Colonic mucosa (tissue), 4 donors: ENCODE results near the gene KTI12. TPM values are rescaled to one million over a fixed set of nuclear protein-coding genes. Genes with fewer than 3 reads are reported as not detected.
"Not testable (repeated sequence)": the region's sequence is repeated elsewhere in the genome, so short reads cannot be mapped to it uniquely, and the experiment has no call there.

Source experiments
- DNase-seq: peaks from one replicate; pipeline ENCODE4 v3.0.0-alpha.2; 2020
- H3K27ac ChIP-seq: fragments of 200-600 bp; one replicate; pipeline ENCODE4 v1.8.0; 2021
- H3K27me3 ChIP-seq: fragments of 200-600 bp; one replicate; pipeline ENCODE4 v1.8.0; 2021
- H3K36me3 ChIP-seq: fragments of 200-600 bp; one replicate; pipeline ENCODE4 v1.8.0; 2021
- H3K4me1 ChIP-seq: fragments of 200-600 bp; one replicate; pipeline ENCODE4 v1.8.0; 2021; ENCODE audit warnings: mild to moderate bottlenecking
- H3K4me3 ChIP-seq: fragments of 200-600 bp; one replicate; pipeline ENCODE4 v1.8.0; 2021
- H3K9ac ChIP-seq, 2 donors: one replicate each; pipeline ENCODE4 v1.7.0; 2013; ENCODE audit warnings: control low read depth in 2 of 2, low read depth in 2 of 2, low read length in 2 of 2
- H3K9me3 ChIP-seq: fragments of 200-600 bp; one replicate; pipeline ENCODE4 v1.8.0; 2021
- intact Hi-C: fragments of 100-400 bp; cut with DNase I; formaldehyde crosslinking; loops from one replicate; pipeline ENCODE4 v1.14.1; 2022
- total RNA-seq, 2 donors: library from RNA; stranded (reverse); fragmentation: NEBNext Ultra II Directional in 1 of 2; extraction: Animal tissue kit (Norgen Biotek cat#: 25700) in 1 of 2; gene quantifications; one replicate each; pipeline ENCODE4 v1.2.1, GENCODE V29; 2021
- TF ChIP-seq, protein P1 (sequence below): fragments of 200-600 bp; IDR thresholded peaks from one replicate; pipeline ENCODE4 v1.8.0; 2022; ENCODE audit warnings: antibody characterized with exemption, mild to moderate bottlenecking
- donor health status: healthy.
- donor health status: DM: no; HTN: no; CAD: no.
- donor health status: DM: no; HTN: no; CAD: no.

KTI12 gene
- total RNA-seq, 2 donors from 2014 or later: 7.5 to 8.4 TPM

DNA sequence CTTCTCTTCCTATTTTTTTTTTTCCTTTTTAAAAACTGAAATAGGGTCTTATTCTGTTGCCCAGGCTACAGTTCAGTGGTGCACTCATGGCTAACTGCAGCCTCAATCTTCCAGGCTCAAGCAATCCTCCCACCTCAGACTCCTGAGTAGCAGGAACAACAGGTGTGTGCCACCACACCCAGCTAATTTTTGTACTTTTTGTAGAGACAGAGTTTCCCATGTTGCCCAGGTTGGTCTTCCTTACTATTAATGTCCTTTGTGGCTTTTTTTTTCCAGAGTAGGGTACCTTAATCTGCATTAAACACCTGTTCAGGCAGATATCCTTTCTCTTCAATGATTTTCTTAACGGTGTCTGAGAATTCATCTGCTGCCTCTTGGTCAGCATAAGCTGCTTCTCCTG is 4.3 kb upstream of the KTI12 start:
- H3K4me1 ChIP-seq: no peaks in the 10 kb centered on the region
- intact Hi-C loops: no loop called here
- H3K27ac ChIP-seq: no peak overlapping the region
- DNase-seq: no peak
- no peaks in the 10 kb centered on the region for H3K9me3 ChIP-seq
- H3K36me3 ChIP-seq: no peaks in the 10 kb centered on the region
- H3K4me3 ChIP-seq: no peak overlapping the region
- H3K9ac ChIP-seq: no peak overlapping the region
- H3K27me3 ChIP-seq: no peaks in the 10 kb centered on the region
- TF ChIP-seq, protein P1, sequence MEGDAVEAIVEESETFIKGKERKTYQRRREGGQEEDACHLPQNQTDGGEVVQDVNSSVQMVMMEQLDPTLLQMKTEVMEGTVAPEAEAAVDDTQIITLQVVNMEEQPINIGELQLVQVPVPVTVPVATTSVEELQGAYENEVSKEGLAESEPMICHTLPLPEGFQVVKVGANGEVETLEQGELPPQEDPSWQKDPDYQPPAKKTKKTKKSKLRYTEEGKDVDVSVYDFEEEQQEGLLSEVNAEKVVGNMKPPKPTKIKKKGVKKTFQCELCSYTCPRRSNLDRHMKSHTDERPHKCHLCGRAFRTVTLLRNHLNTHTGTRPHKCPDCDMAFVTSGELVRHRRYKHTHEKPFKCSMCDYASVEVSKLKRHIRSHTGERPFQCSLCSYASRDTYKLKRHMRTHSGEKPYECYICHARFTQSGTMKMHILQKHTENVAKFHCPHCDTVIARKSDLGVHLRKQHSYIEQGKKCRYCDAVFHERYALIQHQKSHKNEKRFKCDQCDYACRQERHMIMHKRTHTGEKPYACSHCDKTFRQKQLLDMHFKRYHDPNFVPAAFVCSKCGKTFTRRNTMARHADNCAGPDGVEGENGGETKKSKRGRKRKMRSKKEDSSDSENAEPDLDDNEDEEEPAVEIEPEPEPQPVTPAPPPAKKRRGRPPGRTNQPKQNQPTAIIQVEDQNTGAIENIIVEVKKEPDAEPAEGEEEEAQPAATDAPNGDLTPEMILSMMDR: no peak

DNA sequence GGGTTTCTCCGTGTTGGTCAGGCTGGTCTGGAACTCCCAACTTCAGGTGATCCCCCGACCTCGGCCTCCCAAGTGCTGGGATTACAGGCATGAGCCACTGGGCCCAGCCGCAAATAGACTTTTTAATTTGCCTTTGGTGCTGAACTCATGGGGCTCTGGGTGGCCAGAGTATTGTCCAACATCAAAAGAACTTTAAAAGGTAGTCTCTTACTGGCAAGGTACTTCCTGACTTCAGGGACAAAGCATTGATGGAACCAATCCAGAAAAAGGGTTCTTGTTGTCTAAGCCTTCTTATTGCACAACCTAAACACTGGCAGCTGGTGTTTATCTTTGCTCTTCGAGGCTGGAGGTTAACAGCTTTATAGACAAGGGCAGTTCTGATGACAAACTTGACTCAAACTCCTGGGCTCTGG is 3.8 kb upstream of the KTI12 start:
- Histone ChIP-seq H3K27me3 (no peaks in the 10 kb centered on the region), H3K4me3 (no peak overlapping the region), H3K36me3 (no peaks in the 10 kb centered on the region), H3K27ac (no peak overlapping the region), H3K9me3 (no peaks in the 10 kb centered on the region), H3K4me1 (no peaks in the 10 kb centered on the region), H3K9ac (no peak overlapping the region)
- TF ChIP-seq, protein P1: no peak
- peak; percentile 44 for DNase-seq
- intact Hi-C loops: no loop called here

DNA sequence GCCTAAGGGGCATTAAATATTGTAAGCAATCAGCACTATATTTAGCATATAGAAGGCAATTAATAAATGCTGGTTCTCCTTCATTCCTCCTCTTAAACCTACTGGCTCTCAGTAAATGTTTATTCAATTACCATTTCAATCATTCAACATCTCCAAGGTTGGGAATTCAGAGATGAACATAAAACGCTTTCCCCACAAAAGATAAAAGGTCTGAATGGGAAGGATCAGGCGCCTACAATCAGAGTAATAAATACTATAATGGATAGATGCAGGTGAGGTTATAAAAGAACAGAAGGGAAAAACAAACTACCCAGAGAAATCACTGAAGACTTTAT is 407 bp upstream of the KTI12 start:
- TF ChIP-seq, protein P1: no peak
- intact Hi-C loops: no loop called here
- no peak for DNase-seq
- H3K36me3 ChIP-seq: no peaks in the 10 kb centered on the region
- H3K4me3 ChIP-seq: no peak overlapping the region
- H3K27ac ChIP-seq: peak overlapping the region; percentile 84
- H3K27me3 ChIP-seq: no peaks in the 10 kb centered on the region
- H3K9me3 ChIP-seq: no peaks in the 10 kb centered on the region
- peaks cover 6% of the 10 kb centered on the region for H3K4me1 ChIP-seq
- no peak overlapping the region for H3K9ac ChIP-seq

DNA sequence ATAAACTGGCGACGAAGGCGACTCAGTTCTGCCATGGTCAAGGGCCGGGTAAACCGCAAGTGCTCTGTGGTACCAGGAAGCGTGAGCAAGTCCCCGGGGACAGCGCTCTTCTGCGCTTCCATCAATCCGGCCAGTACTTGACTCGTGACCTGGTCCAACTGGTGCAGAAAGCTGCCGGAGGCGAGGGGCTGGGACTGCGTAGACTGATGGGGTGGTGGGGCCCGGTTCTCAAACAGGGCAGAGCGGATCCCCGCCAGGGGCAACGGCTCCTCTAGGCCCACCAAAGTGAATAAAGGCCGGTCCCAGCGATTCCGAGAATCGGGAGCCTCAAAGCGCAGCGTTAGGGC is 852 bp downstream of the KTI12 start:
- TF ChIP-seq, protein P1: no peak
- intact Hi-C loops: no loop called here
- no peaks in the 10 kb centered on the region for H3K36me3 ChIP-seq

DNA sequence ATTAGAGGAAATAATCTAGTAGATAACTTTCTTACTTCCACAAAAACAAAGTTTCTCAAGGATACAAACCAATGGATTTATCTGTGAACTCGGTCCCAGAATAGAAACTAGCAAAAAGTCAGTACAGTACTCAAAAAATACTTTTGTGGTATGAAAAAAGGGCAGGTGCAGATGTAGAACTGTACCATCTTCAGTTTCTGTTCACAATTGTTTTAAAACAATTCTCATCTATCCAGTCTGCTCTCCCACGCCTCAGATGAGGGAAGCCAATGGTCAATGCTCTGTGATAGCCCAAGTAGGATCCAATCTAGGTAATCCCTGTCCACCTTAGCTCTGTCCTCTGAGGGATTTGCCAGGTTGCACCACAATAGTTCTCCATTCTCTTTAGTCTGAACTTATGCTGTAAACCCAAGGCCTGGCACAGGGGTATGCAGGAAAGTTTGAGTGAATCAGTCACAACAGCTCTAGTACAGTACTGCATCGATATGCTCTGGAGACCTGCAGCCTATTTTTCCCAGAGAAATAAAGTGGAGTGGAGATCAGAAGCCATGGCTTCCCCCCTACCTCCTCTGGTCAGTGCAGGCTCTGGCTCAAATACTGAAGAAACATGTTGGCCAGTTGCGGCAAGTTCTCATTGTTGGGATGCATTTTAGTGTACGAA is 1.4 kb downstream of the KTI12 start:
- peaks cover 6% of the 10 kb centered on the region for H3K4me1 ChIP-seq
- TF ChIP-seq, protein P1: no peak
- H3K27ac ChIP-seq: no peak overlapping the region
- DNase-seq: no peak
- intact Hi-C loops: no loop called here
- H3K36me3 ChIP-seq: no peaks in the 10 kb centered on the region
- H3K4me3 ChIP-seq: peak overlapping the region; percentile 79
- H3K9me3 ChIP-seq: no peaks in the 10 kb centered on the region
- H3K9ac ChIP-seq: peak overlapping the region; percentile 92 to 94
- H3K27me3 ChIP-seq: no peaks in the 10 kb centered on the region

More for the DNA sequence above, 852 bp downstream of the KTI12 start:
- Histone ChIP-seq H3K4me1 (peaks cover 6% of the 10 kb centered on the region), H3K9ac (peak overlapping the region; percentile 92 to 94), H3K27me3 (no peaks in the 10 kb centered on the region), H3K4me3 (peak overlapping the region; percentile 79), H3K27ac (peak overlapping the region; percentile 84), H3K9me3 (no peaks in the 10 kb centered on the region)
- peak; percentile 61 for DNase-seq

DNA sequence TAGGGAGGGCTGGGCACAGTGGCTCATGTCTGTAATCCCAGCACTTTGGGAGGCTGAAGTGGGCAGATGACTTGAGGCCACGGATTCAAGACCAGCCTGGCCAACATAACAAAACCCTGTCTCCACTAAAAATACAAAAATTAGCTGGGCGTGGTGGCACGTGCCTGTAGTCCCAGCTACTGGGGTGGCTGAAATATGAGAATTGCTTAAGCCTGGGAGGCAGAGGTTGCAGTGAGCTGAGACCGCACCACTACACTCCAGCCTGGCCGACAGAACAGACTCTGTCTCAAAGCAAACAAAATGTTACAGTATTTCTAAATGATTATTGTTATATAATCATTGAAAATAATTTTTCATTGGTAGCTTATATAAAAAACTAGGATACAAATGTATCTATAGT is 4.8 kb downstream of the KTI12 start:
- H3K9me3 ChIP-seq, H3K4me3 ChIP-seq, DNase-seq, H3K27me3 ChIP-seq, H3K27ac ChIP-seq, intact Hi-C loops, H3K9ac ChIP-seq, H3K4me1 ChIP-seq, H3K36me3 ChIP-seq: not testable (repeated sequence)
